ENCODE results near the gene PCMT1. TPM values are rescaled to one million over a fixed set of nuclear protein-coding genes. Genes with fewer than 3 reads are reported as not detected.

The PCMT1 gene
- total and polyA plus RNA-seq, 2 of the 13 experiments (the other 11 are each of a cell fraction or from before 2014, with no cell fraction given): 112 to 169 TPM

GRCh38 chr6:149717588-149718458 lies 31.7 kb upstream of the PCMT1 start, which contains the start of gene LATS1 (continued):
- TF ChIP-seq ZNF652 (CRISPR knock-in tag; IDR thresholded peaks at IDR 0.05; ENCODE audit: borderline replicate concordance, low read depth) (no peak; the same call in 1 of the 2 replicates), MTF1 (CRISPR knock-in tag; IDR thresholded peaks at IDR 0.05) (0 out of 2 replicates have a peak, but pooled peaks have one; percentile 26), BRD4 (CRISPR knock-in tag; IDR thresholded peaks at IDR 0.05) (peak; percentile 95), ZNF564 (CRISPR knock-in tag; IDR thresholded peaks at IDR 0.05) (peak; percentile 76; the same call in 1 of the 2 replicates), PITX1 (CRISPR knock-in tag; IDR thresholded peaks at IDR 0.05) (peak; percentile 72), ZNF891 (CRISPR knock-in tag; IDR thresholded peaks at IDR 0.05) (peak; percentile 94), TERF1 (CRISPR knock-in tag; IDR thresholded peaks at IDR 0.05) (peak; percentile 52), ZNF615 (CRISPR knock-in tag; IDR thresholded peaks at IDR 0.05; ENCODE audit: borderline replicate concordance) (peak; percentile 41; the same call in 1 of the 2 replicates), CERS6 (CRISPR knock-in tag; IDR thresholded peaks at IDR 0.05) (0 out of 2 replicates have a peak, but pooled peaks have one; percentile 23), THAP9 (CRISPR knock-in tag; IDR thresholded peaks at IDR 0.05; ENCODE audit: borderline replicate concordance) (peak; percentile 97), ZSCAN29 (CRISPR knock-in tag; conservative IDR thresholded peaks at IDR 0.05) (0 out of 2 replicates have a peak, but pooled peaks have one; percentile 28), MTF2 (CRISPR knock-in tag; IDR thresholded peaks at IDR 0.05; ENCODE audit: borderline replicate concordance) (peak; percentile 67; the same call in 1 of the 2 replicates), GRHL1 (CRISPR knock-in tag; conservative IDR thresholded peaks at IDR 0.05) (no peak), ZNF609 (CRISPR knock-in tag; IDR thresholded peaks at IDR 0.05; ENCODE audit: borderline replicate concordance) (peak; percentile 76), SRY (CRISPR knock-in tag; IDR thresholded peaks at IDR 0.05) (peak; percentile 94)
